Fibroblast of villous mesenchyme (primary cell): ENCODE data around the gene RARRES1. TPM values are rescaled to one million over a fixed set of nuclear protein-coding genes. Genes with fewer than 3 reads are reported as not detected.

Source experiments
- DNase-seq: peaks from one replicate; pipeline ENCODE4 v3.0.0-alpha.2; 2010; ENCODE audit warnings: low read depth
- H3K4me3 ChIP-seq: 2 replicates; pipeline ENCODE4 v1.5.1; 2011; ENCODE audit warnings: low read depth, mild to moderate bottlenecking, low read length
- total RNA-seq: library from RNA; depleted of rRNA; stranded (reverse); fragments of >200 nt; gene quantifications from 2 replicates; pipeline ENCODE4 v1.2.3, GENCODE V29; 2012
- TF ChIP-seq, protein P1 (sequence below): IDR thresholded peaks from 2 replicates; pipeline ENCODE4 v1.5.1; 2012; ENCODE audit warnings: low read depth, mild to moderate bottlenecking, low read length; ENCODE audit not compliant: insufficient read depth

The RARRES1 gene
- total RNA-seq, 1 donor = 8.2 TPM

DNA sequence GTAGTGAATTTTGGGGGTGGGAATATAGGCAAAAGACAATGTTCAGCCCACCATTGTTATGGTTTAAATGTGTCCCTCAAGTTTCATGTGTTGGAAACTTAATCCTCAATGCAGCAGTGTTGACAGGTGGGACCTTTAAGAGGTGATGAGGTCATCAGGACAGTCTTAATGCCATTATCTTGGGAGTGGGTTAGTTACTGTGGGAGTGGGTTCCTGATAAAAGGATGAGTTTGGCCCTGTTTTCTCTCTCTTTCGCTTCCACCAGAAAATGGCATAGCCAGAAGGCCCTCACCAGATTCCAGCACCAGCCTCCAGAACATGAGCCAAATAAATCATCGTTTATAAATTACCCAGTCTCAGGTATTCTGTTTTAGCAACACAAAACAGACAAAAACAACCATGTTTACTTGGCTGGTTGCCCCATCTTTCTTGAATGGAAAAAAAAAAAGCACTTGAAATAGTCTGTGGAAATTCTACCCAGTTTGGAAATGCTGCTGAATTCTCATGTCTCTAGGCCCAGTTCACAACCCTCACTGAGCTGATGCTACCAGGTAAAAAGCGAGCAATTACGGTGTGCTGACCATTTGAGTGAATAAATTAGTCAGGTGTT is 38.6 kb upstream of the RARRES1 start:
- TF ChIP-seq, protein P1, sequence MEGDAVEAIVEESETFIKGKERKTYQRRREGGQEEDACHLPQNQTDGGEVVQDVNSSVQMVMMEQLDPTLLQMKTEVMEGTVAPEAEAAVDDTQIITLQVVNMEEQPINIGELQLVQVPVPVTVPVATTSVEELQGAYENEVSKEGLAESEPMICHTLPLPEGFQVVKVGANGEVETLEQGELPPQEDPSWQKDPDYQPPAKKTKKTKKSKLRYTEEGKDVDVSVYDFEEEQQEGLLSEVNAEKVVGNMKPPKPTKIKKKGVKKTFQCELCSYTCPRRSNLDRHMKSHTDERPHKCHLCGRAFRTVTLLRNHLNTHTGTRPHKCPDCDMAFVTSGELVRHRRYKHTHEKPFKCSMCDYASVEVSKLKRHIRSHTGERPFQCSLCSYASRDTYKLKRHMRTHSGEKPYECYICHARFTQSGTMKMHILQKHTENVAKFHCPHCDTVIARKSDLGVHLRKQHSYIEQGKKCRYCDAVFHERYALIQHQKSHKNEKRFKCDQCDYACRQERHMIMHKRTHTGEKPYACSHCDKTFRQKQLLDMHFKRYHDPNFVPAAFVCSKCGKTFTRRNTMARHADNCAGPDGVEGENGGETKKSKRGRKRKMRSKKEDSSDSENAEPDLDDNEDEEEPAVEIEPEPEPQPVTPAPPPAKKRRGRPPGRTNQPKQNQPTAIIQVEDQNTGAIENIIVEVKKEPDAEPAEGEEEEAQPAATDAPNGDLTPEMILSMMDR = no peak
- H3K4me3 ChIP-seq = no peak overlapping the region
- peak; percentile 56 for DNase-seq

DNA sequence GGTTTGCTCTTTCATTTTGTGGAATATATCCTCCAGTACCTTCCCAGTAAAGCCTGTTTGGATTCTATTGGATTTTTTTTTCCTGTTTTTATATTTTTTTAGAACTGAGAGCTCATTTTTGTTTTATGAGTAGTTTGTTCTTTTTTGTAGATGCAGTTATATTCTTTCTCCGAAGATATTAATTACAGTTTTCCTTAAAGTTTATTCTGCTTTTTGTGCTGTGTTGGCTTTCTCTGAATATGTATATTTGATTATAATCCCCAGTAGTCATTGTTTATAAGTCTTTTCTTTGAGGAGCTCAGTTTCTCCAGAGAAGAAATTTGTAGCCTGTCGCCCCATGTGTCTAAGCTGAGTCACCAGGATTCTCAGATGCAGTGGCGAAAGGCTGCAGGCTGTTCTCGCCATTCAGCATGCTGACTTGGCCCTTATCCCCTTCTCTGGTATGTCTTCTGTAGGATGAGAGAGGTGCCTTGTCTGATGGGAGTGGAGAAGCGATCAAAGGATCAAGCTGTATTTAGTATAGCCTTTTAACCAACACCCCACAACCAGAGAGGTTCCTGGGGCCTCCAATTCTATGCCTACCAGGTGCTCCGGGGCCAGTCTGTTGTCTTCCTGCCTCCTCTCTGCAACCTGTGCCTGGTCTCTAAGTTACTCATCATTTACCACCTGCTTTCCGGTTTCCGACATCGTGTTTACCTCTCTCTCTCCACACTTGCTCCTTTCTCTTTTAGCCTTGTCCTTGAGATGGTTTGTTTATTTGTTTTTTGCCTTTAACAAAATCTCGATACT is 37.9 kb upstream of the RARRES1 start:
- peak; percentile 84 for DNase-seq
- TF ChIP-seq, protein P1 = no peak
- H3K4me3 ChIP-seq = no peak overlapping the region

DNA sequence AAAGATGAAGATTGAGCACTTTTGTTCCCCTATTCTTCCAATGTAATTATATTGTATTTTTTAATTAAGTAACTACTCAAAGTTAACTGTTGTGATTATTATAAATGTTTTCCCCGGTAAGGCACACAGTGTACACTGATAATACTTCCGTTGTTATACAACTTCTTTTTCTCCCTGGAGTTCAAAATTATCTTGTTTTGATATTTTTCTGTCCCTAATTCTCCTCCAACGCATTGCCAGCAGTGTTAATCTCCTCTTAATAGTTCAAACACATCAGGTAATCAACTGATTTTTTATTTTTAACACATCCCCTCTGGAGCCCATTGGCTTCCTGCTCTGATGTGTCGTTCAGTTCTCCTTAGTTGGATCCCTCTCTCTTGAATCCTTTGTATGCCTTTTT is 37.3 kb upstream of the RARRES1 start:
- H3K4me3 ChIP-seq = no peak overlapping the region
- TF ChIP-seq, protein P1 = no peak
- no peak for DNase-seq

DNA sequence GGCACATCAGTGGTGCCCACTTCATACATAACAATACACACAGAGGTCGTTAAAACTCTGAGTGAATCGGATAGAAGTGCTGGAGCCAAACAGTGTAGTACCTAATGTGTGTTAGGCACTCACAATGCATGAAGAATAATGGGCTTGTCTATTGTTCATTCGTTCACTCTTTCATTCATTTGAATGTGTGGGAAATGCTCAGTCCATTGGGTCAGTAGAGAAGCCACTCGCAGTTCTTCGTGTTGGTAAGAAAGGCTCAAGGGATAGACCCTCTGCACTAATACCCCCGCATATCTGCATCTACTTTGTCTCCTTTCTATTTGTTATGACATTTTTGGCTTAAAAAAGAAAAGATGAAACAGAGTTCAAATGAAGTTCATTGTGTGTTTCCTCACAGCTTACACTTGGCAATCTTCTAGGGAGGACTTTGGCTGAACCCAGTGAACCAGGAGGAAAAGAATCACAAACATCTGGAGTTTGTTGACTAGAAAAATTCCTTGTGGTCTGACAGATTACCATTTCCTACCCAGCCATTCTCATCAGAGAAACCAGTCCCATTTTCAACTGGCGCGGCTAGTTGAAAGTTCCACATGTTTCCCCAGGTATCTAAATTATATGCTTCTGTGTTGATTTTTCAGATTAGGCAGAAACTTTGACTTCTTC is 36.8 kb upstream of the RARRES1 start:
- TF ChIP-seq, protein P1 = no peak
- H3K4me3 ChIP-seq = peak overlapping the region; percentile 12
- DNase-seq = peak; percentile 97

DNA sequence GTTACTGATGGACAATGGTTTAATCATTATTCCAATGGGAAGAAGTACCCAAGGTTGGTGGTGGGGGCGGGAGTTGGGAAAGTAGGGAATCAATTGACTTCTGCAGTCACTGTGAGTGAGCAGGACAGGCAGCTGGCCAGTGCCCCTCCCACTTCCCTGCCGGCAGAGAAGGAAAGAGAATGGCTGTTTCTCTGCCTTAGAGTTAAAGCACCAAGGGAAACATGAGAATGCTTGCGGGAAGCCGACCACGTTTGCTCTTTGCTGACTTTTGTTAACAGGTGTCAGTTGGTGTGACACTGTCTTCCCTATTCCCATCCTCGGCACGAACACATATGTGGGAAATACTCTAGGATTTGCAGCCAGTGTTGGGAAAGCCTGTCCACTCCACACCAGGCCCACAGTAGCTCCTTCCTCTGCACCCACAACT is 36.1 kb upstream of the RARRES1 start:
- TF ChIP-seq, protein P1 = no peak
- peak; percentile 63 for DNase-seq
- no peak overlapping the region for H3K4me3 ChIP-seq

DNA sequence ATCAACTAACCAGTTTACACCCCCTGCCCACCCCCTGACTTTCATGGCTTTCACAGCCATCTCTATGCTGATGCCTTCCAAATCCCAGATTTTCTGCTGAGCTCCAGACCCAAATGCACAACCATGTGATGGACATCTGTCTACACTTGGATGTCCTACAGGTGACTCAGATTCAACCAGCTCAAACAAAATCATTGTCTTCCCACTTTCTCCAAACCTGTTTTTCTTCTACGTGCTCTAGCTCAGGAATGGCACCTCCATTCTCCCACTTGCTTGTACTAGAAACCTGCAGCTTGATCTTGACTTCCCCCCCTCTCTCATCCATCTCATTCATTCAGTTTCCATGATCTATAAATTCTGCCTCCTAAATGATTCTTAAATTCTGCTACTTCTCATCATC is 34.1 kb upstream of the RARRES1 start:
- DNase-seq = no peak
- TF ChIP-seq, protein P1 = no peak
- H3K4me3 ChIP-seq = no peak overlapping the region
